Stimulated activated CD4-positive, alpha-beta T cell treated with anti-CD3 and anti-CD28 coated beads, Interleukin-15, amount 100 ng/mL, for 1 hour (primary cell): ENCODE measurements around the gene OXCT2.
"Not testable (repeated sequence)": the region's sequence is repeated elsewhere in the genome, so short reads cannot be mapped to it uniquely, and the experiment has no call there.

Source experiments
- DNase-seq, 2 donors: peaks; one replicate each; pipeline ENCODE4 v3.0.0-alpha.2; 2020; ENCODE audit warnings: low read depth in 1 of 2, low spot score in 1 of 2

OXCT2 gene

DNA sequence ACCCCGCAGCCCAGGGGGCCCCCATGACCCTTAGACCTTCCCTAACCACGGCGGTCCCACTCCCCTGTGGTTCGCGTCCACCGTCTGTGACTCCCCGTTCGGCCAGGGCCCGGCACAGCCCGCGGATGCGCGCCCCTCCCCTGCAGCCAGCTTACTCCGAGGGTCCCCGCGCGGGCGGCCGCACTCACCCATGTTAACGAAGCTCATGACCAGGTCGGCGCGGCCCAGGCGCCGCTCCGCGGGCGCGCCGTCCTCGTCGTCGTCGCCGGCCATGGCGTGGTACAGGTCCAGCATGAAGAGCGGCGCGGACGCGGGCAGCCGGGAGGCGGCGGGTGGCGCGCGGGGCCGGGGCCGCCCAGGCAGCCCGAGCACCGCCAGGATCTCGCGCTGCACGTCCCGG is 16.8 kb upstream of the OXCT2 start:
- not testable (repeated sequence) for DNase-seq

DNA sequence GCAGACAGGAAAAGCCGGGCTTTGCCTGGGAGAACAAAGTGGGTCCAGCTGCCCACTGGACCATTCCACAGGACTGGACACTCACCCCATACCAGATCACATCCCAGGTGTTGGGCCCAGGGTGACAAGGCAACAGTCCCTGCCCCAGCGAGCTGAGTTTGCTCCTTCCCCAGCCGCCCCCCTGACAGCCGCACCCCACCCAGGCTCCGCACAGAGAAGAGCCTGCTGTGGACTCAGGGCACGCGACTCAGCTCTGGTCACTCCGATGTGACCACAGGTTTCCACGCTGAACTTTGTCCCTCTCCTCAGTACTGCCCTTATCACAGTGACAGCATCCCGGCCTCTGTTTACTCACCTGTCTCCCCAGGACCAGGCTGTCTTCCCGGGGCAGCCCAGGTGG is 16.3 kb upstream of the OXCT2 start:
- no peak for DNase-seq

GRCh38 chr1:39787108-39787375 is 15.9 kb upstream of the OXCT2 start:
- DNase-seq = not testable (repeated sequence)

DNA sequence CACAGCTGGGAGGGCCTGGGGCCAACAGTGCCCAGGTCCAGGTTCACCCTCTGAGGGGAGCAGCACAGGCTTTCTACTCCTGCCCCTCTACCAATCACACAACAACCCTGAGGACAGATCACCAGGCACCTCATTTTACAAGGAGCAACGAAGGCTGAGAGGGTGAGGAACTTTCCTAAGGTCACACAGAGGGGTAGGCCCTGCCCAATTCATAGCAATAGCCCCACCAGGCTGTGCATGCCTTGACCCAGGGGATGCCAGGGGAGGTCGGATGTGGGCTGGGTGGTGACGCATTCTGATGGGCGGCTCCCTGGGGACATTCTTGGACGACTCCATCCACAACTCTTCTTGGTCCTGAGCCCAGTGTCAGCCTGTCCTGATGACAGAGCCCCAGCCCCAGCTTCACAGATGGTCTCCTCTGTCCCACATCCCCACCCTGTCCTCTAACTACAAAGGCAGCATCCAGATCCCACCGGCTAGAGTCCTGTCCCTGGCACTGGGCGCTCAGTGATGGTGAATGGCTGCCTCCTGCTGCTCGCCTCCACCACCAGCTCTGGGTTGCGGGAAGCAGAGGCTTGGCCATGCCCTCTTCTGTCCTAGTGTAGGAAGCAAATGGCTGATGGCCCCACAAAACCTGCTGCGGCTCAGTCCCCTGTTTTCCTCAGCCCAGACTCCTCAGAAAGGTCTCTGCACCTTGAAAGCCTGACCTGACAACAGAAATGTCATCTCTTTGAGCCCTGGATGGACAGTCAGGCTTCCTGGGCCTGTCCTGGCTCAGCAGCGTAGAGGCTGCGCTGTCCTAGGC is 15.4 kb upstream of the OXCT2 start:
- DNase-seq = not testable (repeated sequence)

DNA sequence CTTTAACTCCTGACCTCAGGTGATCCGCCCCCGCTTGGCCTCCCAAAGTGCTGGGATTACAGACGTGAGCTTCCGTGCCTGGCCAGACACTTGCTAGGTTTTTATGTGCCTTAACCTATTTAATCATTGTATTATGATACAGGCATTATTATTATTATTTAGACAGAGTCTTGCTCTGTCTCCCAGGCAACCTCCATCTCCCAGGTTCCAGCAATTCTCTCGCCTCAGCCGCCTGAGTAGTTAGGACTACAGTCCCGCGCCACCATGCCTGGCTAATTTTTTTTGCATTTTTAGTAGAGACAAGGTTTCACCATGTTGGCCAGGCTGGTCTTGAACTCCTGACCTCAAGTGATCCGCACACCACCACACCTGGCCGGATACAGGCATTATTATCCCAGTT is 11.5 kb upstream of the OXCT2 start:
- DNase-seq = not testable (repeated sequence)

DNA sequence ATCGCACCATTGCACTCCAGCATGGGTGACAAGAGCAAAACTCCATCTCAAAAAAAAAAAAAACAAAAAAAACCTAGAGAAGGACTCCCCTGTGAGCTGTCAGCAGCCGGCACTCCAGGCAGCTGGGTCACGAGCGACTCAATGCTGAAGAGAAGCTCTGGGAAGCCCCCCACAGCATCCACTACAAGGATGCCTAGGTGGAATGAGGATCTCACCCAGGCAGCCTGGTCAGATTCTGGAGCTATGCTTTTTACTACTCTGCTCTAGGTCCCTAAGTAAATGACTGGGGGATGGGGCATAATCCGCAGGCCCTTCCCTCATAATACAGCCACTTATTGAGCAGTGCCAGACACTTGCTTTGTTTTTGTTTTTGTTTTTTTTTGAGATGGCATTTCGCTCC is 11.0 kb upstream of the OXCT2 start:
- no peak for DNase-seq

GRCh38 chr1:39781349-39781715 is 10.2 kb upstream of the OXCT2 start:
- DNase-seq = no peak

GRCh38 chr1:39779821-39780220 is 8.7 kb upstream of the OXCT2 start:
- DNase-seq = no peak

DNA sequence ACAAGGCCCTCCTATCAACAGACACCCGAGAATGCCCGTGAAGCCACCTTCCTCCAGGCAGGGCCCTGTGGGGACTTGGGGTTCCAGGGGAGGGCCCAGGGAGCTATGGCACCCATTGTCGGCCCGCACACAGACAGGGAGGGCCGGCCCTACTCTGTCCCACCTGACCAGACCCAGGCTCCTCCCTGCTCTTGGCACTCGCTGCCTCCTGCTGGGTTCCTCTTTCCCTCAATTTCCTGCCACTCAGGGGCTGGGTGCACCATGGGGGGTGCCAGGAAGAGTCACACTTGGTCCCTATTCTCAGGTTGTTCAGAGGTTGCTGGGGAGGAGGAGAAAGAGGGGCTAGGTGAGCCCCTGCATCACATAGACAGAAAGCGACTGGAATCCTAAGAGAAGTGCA is 8.0 kb upstream of the OXCT2 start:
- no peak for DNase-seq

DNA sequence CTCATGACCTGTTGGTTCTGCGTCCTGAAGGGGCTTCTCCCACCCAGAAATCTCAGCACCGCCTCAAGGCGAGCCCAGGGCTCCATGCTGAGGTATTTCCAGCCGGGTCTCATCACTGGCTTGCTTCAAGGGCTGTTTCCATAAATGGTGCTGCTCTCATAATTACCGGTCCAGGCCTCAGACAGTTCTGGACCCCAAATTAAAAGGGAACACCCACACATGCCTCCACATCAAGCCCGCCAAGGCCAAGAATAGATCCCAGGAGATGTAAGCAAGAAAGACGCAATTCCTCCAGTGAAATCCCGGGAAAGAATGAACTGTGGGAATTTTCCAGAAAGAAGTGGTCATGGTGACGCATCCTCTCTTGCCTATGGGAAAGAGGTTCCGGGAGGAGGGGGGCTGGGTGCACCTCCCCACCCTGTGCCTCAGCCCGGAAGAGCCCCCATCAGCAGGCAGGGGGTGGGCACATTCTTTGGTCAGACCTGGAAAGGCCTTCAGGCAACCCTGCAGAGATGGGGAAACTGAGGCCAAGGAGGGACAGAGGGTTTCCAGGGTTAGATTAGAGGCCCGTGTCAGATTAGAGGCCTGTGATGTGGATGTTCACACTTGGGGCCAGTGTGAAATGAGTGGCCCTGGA is 7.4 kb upstream of the OXCT2 start:
- DNase-seq = not testable (repeated sequence)

- not testable (repeated sequence) for DNase-seq
Observed at GRCh38 chr1:39777896-39778295, 6.7 kb upstream of the OXCT2 start.

- DNase-seq = no peak
Observed at GRCh38 chr1:39777306-39777705, 6.2 kb upstream of the OXCT2 start.

DNA sequence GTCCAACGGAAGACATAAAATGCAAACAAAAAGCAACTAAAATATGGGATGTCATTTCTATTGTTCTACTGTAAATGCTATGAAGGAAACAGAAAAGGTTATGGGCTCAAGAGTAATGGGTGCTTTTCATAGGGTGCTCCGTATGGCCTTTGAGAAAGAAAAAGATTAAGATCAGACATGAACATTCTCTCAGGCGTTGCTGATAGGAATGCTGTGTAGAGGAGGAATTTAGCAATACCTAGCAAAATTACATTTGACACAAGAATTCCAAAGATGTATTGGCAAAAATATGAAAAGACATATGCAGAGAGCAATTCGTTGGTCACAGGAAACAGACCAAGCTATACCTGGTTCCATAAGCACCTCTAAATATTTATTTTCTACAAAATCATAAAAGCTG is 5.7 kb upstream of the OXCT2 start:
- DNase-seq = no peak

DNA sequence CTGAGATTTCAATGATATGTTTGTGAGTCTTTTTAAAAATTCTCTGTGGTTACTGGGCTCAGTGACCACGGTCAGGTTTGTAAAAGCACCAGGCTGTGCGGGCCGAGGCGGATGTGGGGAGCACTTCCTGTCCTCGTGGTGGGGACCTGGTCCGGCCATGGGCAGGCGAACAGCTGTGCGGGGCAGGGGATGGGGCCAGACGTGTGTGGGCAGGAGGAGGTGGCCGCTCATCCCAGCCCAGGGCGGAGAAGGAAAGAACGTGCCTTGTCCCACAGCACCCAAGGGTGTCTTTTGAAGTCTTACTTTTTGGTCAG is 5.2 kb upstream of the OXCT2 start:
- DNase-seq = no peak

- DNase-seq = not testable (repeated sequence)
Observed at GRCh38 chr1:39775676-39776399, 4.7 kb upstream of the OXCT2 start.

- not testable (repeated sequence) for DNase-seq
Observed at GRCh38 chr1:39775141-39775540, 4.0 kb upstream of the OXCT2 start.

- not testable (repeated sequence) for DNase-seq
Observed at GRCh38 chr1:39773369-39773979, 2.3 kb upstream of the OXCT2 start.

DNA sequence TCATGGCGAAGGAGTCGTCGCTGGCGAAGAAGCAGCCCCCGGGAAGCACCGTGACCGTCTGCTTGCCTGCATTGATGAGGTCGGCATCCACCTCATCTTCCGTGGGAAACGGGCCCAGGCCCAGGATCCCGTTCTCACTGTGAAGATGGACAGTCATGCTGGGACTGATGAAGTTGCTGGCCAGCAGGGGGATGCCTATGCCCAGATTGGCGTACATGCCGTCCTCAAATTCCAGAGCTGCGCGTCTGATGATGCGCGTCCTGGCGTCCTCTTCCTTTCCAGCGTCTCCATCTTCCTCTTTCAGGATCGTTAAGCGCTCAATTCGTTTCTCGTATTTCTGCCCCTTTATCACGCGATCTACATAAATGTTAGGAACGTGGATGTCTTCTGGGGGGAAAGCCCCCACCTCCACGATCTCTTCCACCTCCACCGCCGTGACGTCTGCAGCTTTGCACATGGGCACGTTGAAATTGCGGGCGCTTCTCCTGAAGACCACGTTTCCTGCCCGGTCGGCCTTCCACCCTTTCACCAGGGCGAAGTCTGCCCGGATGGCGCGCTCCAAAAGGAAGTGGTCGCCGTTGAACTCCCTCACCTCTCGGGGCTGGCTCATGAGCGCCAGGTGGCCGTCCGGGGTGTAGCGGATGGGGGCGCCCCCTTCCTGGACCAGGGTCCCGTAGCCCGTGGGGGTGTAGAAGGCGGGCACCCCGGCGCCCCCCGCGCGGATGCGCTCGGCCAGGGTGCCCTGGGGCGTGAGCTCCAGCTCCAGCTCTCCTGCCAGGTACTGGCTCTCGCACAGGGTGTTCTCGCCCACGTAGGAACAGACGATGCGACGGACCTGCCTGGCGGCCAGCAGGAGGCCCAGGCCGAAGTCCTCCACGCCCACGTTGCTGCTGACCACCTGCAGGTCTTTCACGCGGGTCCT is 787 bp downstream of the OXCT2 start:
- not testable (repeated sequence) for DNase-seq

GRCh38 chr1:39769502-39769901 is 1.6 kb downstream of the OXCT2 start:
- not testable (repeated sequence) for DNase-seq

DNA sequence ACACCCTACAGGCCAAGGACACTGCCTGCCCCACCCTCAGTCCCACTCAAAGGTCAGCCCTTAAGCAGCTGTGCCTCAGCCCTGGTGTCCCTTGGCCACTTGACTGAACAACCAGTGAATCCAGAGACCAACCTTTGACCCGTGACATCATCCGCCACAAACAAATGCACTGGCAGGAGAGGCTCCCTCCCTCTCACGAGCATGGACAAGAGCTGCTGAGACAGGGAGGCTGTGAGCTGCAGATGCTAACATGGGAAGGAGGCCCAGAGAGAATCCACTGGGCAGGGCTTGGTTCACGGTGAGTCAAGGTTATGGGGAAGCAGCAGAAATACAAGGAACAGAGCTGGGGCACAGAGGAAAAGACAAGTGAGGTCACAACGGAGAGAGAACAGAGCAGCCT is 4.7 kb downstream of the OXCT2 start:
- DNase-seq = not testable (repeated sequence)

GRCh38 chr1:39764512-39764911 is 6.6 kb downstream of the OXCT2 start:
- not testable (repeated sequence) for DNase-seq
